Activated CD8-positive, alpha-beta memory T cell treated with anti-CD3 and anti-CD28 coated beads for 36 hours (primary cell): Measurements from ENCODE around the gene PGGT1B. TPM values are rescaled to one million over a fixed set of nuclear protein-coding genes. Genes with fewer than 3 reads are reported as not detected.

Experiments
- CTCF ChIA-PET: fragments of 350-600 bp; sonication (Branson Sonifier 250); formaldehyde crosslinking; loops from one replicate; lab custom pipeline; 2021; ENCODE audit warnings: antibody characterized with exemption; lab: Charles Lee
- POLR2A ChIA-PET: fragments of 350-600 bp; sonication (Branson Sonifier 250); formaldehyde crosslinking; loops from one replicate; lab custom pipeline; 2021; ENCODE audit warnings: antibody characterized with exemption; lab: Charles Lee
- total RNA-seq, 2 experiments: library from RNA; stranded (reverse); gene quantifications; one replicate each; pipeline ENCODE4 v1.2.3, GENCODE V29; 2021

PGGT1B gene
- total RNA-seq, 2 experiments from 2014 or later = 42.5 to 45.2 TPM

- CTCF ChIA-PET = no interaction called here
Observed at GRCh38 chr5:115192098-115192497, 70.6 kb downstream of the PGGT1B start.

GRCh38 chr5:115191474-115192031 is 71.1 kb downstream of the PGGT1B start:
- POLR2A ChIA-PET = no interaction called here

More at GRCh38 chr5:115192098-115192497, 70.6 kb downstream of the PGGT1B start:
- POLR2A ChIA-PET = interaction anchor here (0.6 kb wide), 1 partner anchor 313 kb away, joined by 3 read pairs; no protein-coding TSS in a partner anchor

GRCh38 chr5:115190388-115190787 is 72.3 kb downstream of the PGGT1B start:
- ChIA-PET POLR2A (no interaction called here), CTCF (no interaction called here)

More at GRCh38 chr5:115191474-115192031, 71.1 kb downstream of the PGGT1B start:
- CTCF ChIA-PET = no interaction called here

- POLR2A ChIA-PET = no interaction called here
- CTCF ChIA-PET = interaction anchor here (1.0 kb wide), 1 partner anchor 92 kb away, joined by 3 read pairs; no protein-coding TSS in a partner anchor
Observed at GRCh38 chr5:115189866-115190265, 72.8 kb downstream of the PGGT1B start.

- ChIA-PET CTCF (no interaction called here), POLR2A (interaction anchor here (0.8 kb wide), 1 partner anchor 10 kb away, joined by 3 read pairs; no protein-coding TSS in a partner anchor)
Observed at GRCh38 chr5:115186794-115187193, 75.9 kb downstream of the PGGT1B start.

- ChIA-PET POLR2A (no interaction called here), CTCF (no interaction called here)
Observed at GRCh38 chr5:115184770-115185169, 77.9 kb downstream of the PGGT1B start.

GRCh38 chr5:115181757-115182156 is 80.9 kb downstream of the PGGT1B start:
- CTCF ChIA-PET = no interaction called here

GRCh38 chr5:115180165-115180709 is 82.4 kb downstream of the PGGT1B start:
- POLR2A ChIA-PET = no interaction called here
- CTCF ChIA-PET = no interaction called here

More at GRCh38 chr5:115181757-115182156, 80.9 kb downstream of the PGGT1B start:
- POLR2A ChIA-PET = no interaction called here

GRCh38 chr5:115179394-115180164 is 83.1 kb downstream of the PGGT1B start:
- POLR2A ChIA-PET = no interaction called here
- CTCF ChIA-PET = no interaction called here

- ChIA-PET CTCF (no interaction called here), POLR2A (no interaction called here)
Observed at GRCh38 chr5:115179030-115179393, 83.7 kb downstream of the PGGT1B start.

GRCh38 chr5:115170929-115171510 is 91.7 kb downstream of the PGGT1B start:
- ChIA-PET CTCF (interaction anchor here (1.4 kb wide), 1 partner anchor 91 kb away, joined by 3 read pairs; no protein-coding TSS in a partner anchor), POLR2A (no interaction called here)

- ChIA-PET POLR2A (no interaction called here), CTCF (interaction anchor here (1.4 kb wide), 1 partner anchor 91 kb away, joined by 3 read pairs; no protein-coding TSS in a partner anchor)
Observed at GRCh38 chr5:115170134-115170928, 92.3 kb downstream of the PGGT1B start.

- ChIA-PET POLR2A (no interaction called here), CTCF (no interaction called here)
Observed at GRCh38 chr5:115169487-115170133, 93.1 kb downstream of the PGGT1B start, which contains the start of gene TRIM36. TRIM36 (minus strand) TSS chr5:115169908; CDS start chr5:115169634, 274 bp downstream.

- ChIA-PET CTCF (no interaction called here), POLR2A (no interaction called here)
Observed at GRCh38 chr5:115168829-115169486, 93.7 kb downstream of the PGGT1B start.

- ChIA-PET POLR2A (no interaction called here), CTCF (no interaction called here)
Observed at GRCh38 chr5:115166744-115167393, 95.8 kb downstream of the PGGT1B start.

- POLR2A ChIA-PET = no interaction called here
Observed at GRCh38 chr5:115165790-115166189, 96.9 kb downstream of the PGGT1B start.

GRCh38 chr5:115160975-115161475 is 101.7 kb downstream of the PGGT1B start:
- ChIA-PET POLR2A (no interaction called here), CTCF (no interaction called here)

More at GRCh38 chr5:115165790-115166189, 96.9 kb downstream of the PGGT1B start:
- CTCF ChIA-PET = no interaction called here
